GM12878 (cell line): ENCODE results near the gene TRIM67. TPM values are rescaled to one million over a fixed set of nuclear protein-coding genes. Genes with fewer than 3 reads are reported as not detected.

Source experiments
- ATAC-seq: fragments of 200-7000 bp; cut with Tn5 transposase; 3 replicates; pipeline ENCODE4 v1.9.1; 2020; ENCODE audit warnings: mild to moderate bottlenecking, moderate library complexity
- BruUV-seq: library from RNA; stranded (reverse); fragments of 400-500 nt; replicated peaks from 2 replicates; lab custom pipeline; 2021; lab: Mats Ljungman, UMichigan
- CTCF ChIA-PET: fragments of 300-600 bp; sonication (Branson Sonifier 250); formaldehyde crosslinking; extraction: SDS; loops from one replicate; lab custom pipeline; 2021; ENCODE audit warnings: inconsistent platforms; lab: Yijun Ruan, JAX
- POLR2A ChIA-PET: fragments of 350-600 bp; formaldehyde crosslinking; extraction: SDS; loops from one replicate; lab custom pipeline; 2021; ENCODE audit warnings: inconsistent platforms; lab: Charles Lee
- RAD21 ChIA-PET: fragments of 300-600 bp; sonication (Branson Sonifier 250); formaldehyde crosslinking; loops from one replicate; lab custom pipeline; 2023; ENCODE audit warnings: antibody characterized with exemption; ENCODE audit not compliant: unreplicated experiment; lab: Charles Lee
- SMC1A ChIA-PET: fragments of 300-600 bp; sonication (Branson Sonifier 250); formaldehyde crosslinking; loops from one replicate; lab custom pipeline; 2023; ENCODE audit not compliant: unreplicated experiment, uncharacterized antibody; lab: Charles Lee
- DNase-seq: peaks from one replicate; pipeline ENCODE4 v3.0.0-alpha.2; 2011; ENCODE audit warnings: low read depth, low spot score
- FAIRE-seq: peaks from 3 replicates; lab custom pipeline; 2011; peaks lifted over from hg19 to GRCh38; lab: Jason Lieb, UNC
- H2AFZ ChIP-seq: 2 replicates; pipeline ENCODE4 v1.6.0; 2011; ENCODE audit warnings: low read depth, low read length, control low read depth; ENCODE audit not compliant: control insufficient read depth
- H3K27ac ChIP-seq: 2 replicates; pipeline ENCODE4 v1.5.1; 2011; ENCODE audit warnings: control low read depth; ENCODE audit not compliant: control insufficient read depth, insufficient read depth
- H3K27me3 ChIP-seq, 2 experiments: replicated peaks in 1 of 2; 2 replicates each; pipeline versions ENCODE4 v1.6.0 to v1.6.1; 2011; ENCODE audit warnings: low read length in 1 of 2; ENCODE audit not compliant: control insufficient read depth in 2 of 2, insufficient read depth in 2 of 2
- H3K36me3 ChIP-seq, 2 experiments: 2 replicates each; pipeline ENCODE4 v1.5.1; 2011; ENCODE audit warnings: low read length in 1 of 2; ENCODE audit not compliant: control insufficient read depth in 2 of 2, insufficient read depth in 2 of 2
- H3K4me1 ChIP-seq: 2 replicates; pipeline ENCODE4 v1.6.1; 2011; ENCODE audit warnings: mild to moderate bottlenecking, low read length, moderate library complexity, mixed read lengths; ENCODE audit not compliant: control insufficient read depth, insufficient read depth
- H3K4me2 ChIP-seq: 2 replicates; pipeline ENCODE4 v1.6.0; 2011; ENCODE audit warnings: control low read depth; ENCODE audit not compliant: control insufficient read depth, insufficient read depth
- H3K4me3 ChIP-seq: fragments of 200-600 bp; sonication (generic); 2 replicates; pipeline ENCODE4 v1.5.1; 2016
- H3K79me2 ChIP-seq: 2 replicates; pipeline ENCODE4 v1.6.0; 2011; ENCODE audit warnings: low read length; ENCODE audit not compliant: control insufficient read depth, insufficient read depth
- H3K9ac ChIP-seq: 2 replicates; pipeline ENCODE4 v1.8.0; 2011; ENCODE audit warnings: low read length, control low read depth, mixed read lengths; ENCODE audit not compliant: control insufficient read depth, insufficient read depth
- H3K9me3 ChIP-seq: replicated peaks from 3 replicates; pipeline ENCODE4 v1.5.1; 2011; ENCODE audit warnings: mild to moderate bottlenecking, low read length; ENCODE audit not compliant: control insufficient read depth, insufficient read depth
- H4K20me1 ChIP-seq: 2 replicates; pipeline ENCODE4 v1.6.0; 2011; ENCODE audit not compliant: control insufficient read depth, insufficient read depth
- BHLHE40 ChIP-seq, 2 experiments: fragments of 450-650 bp in 1 of 2; IDR thresholded peaks; 2 replicates each; pipeline ENCODE4 v1.6.1; 2011 to 2017; ENCODE audit warnings: low read depth in 2 of 2, borderline replicate concordance in 1 of 2, improper control_type of control experiment in 1 of 2, low read length in 1 of 2, mild to moderate bottlenecking in 1 of 2
- CEBPB ChIP-seq, 2 experiments: fragments of 150-350 bp in 1 of 2; IDR thresholded peaks; 2 replicates each; pipeline ENCODE4 v1.6.1; 2012 to 2014; ENCODE audit warnings: low read depth in 2 of 2, low read length in 2 of 2, borderline replicate concordance in 1 of 2, inconsistent platforms in 1 of 2
- GATAD2B ChIP-seq: fragments of 450-650 bp; conservative IDR thresholded peaks from 2 replicates; pipeline ENCODE4 v1.6.1; 2017; ENCODE audit warnings: low read depth, mild to moderate bottlenecking, moderate library complexity
- HDAC6 ChIP-seq: fragments of 200-600 bp; sonication (generic); IDR thresholded peaks from one replicate; pipeline ENCODE4 v1.8.0; 2017; ENCODE audit warnings: antibody characterized with exemption; ENCODE audit not compliant: unreplicated experiment
- NFIC ChIP-seq: IDR thresholded peaks from 2 replicates; pipeline ENCODE4 v1.6.1; 2012; ENCODE audit warnings: low read depth, mild to moderate bottlenecking, inconsistent platforms, low read length, moderate library complexity
- NFYA ChIP-seq: IDR thresholded peaks from 2 replicates; pipeline ENCODE4 v1.6.1; 2011; ENCODE audit warnings: low read depth, mild to moderate bottlenecking, low read length, improper control_type of control experiment, borderline replicate concordance
- NRF1 ChIP-seq: conservative IDR thresholded peaks from 2 replicates; pipeline ENCODE4 v1.6.1; 2011; ENCODE audit warnings: mild to moderate bottlenecking, low read depth, low read length, improper control_type of control experiment
- SREBF2 ChIP-seq: IDR thresholded peaks from 2 replicates; pipeline ENCODE4 v1.6.1; 2012; ENCODE audit warnings: mild to moderate bottlenecking, low read length
- TARDBP ChIP-seq: IDR thresholded peaks from 2 replicates; pipeline ENCODE4 v1.6.1; 2016; ENCODE audit warnings: borderline replicate concordance
- WRNIP1 ChIP-seq: IDR thresholded peaks from 2 replicates; pipeline ENCODE4 v1.6.1; 2011; ENCODE audit warnings: low read depth, low read length, improper control_type of control experiment, borderline replicate concordance
- YY1 ChIP-seq: IDR thresholded peaks from 2 replicates; pipeline ENCODE4 v1.6.1; 2011; ENCODE audit warnings: low read depth, mild to moderate bottlenecking, low read length
- WGBS: methylation state at CpG from one replicate; pipeline ENCODE4 v1.1.6; 2016; ENCODE audit warnings: low lambda C conversion rate; ENCODE audit not compliant: insufficient replicate concordance, insufficient coverage; ENCODE audit errors: missing lambda C conversion rate; 5-methylcytosine and 5-hydroxymethylcytosine counted together
- in situ Hi-C: fragments of 300-500 bp; cut with MboI; formaldehyde crosslinking; loops from 9 replicates; pipeline ENCODE4 v1.14.3; 2018; ENCODE audit warnings: mixed read lengths
- intact Hi-C: fragments of 100-400 bp; cut with micrococcal nuclease; formaldehyde crosslinking; loops from one replicate; pipeline ENCODE4 v1.14.2; 2022; ENCODE audit not compliant: unreplicated experiment
- polyA plus RNA-seq, 11 experiments: library from polyadenylated mRNA; depleted of rRNA in 4 of 11; unstranded in 6 of 11; stranded (reverse) in 5 of 11; fragments of >200 nt; fragmentation: Nextera tagmentation in 4 of 11; fragmentation: Illumina TruSeq in 1 of 11; extraction: Ambion mirVana in 4 of 11; extraction: Trizol in 1 of 11; gene quantifications; 1 replicate in 1 of 11; 2 replicates in 10 of 11; pipeline versions ENCODE4 v1.2.1 to v1.2.3, GENCODE V29; 2011 to 2016; ENCODE audit warnings: inconsistent platforms in 2 of 11, missing spikeins in 2 of 11, low read depth in 1 of 11
- total RNA-seq, 4 experiments: library from RNA; depleted of rRNA in 3 of 4; stranded (reverse); fragments of >200 nt in 3 of 4; fragmentation: Illumina TruSeq in 1 of 4; extraction: Trizol in 1 of 4; gene quantifications; 2 replicates each; pipeline versions ENCODE4 v1.2.1 to v1.2.3, GENCODE V29; 2013 to 2021
- TF ChIP-seq, protein P1 (sequence below): IDR thresholded peaks from 2 replicates; pipeline ENCODE4 v1.6.1; 2012; ENCODE audit warnings: low read depth, low read length, improper control_type of control experiment
- TF ChIP-seq, protein P2 (sequence below): fragments of 450-650 bp; IDR thresholded peaks from 2 replicates; pipeline ENCODE4 v1.6.1; 2017; ENCODE audit warnings: borderline replicate concordance
- TF ChIP-seq, protein P3 (sequence below): IDR thresholded peaks from 2 replicates; pipeline ENCODE4 v1.6.1; 2011; ENCODE audit warnings: low read depth, mild to moderate bottlenecking, low read length, moderate library complexity, borderline replicate concordance; ENCODE audit errors: extremely low read depth
- TF ChIP-seq, protein P4 (sequence below): fragments of 450-650 bp; IDR thresholded peaks from 2 replicates; pipeline ENCODE4 v1.6.1; 2016; ENCODE audit warnings: mild to moderate bottlenecking

The TRIM67 gene
- total and polyA plus RNA-seq, 10 of the 15 experiments (the other 5 are each of a cell fraction or from before 2014, with no cell fraction given) = under 0.01 to 0.01 TPM; not detected in 8

DNA sequence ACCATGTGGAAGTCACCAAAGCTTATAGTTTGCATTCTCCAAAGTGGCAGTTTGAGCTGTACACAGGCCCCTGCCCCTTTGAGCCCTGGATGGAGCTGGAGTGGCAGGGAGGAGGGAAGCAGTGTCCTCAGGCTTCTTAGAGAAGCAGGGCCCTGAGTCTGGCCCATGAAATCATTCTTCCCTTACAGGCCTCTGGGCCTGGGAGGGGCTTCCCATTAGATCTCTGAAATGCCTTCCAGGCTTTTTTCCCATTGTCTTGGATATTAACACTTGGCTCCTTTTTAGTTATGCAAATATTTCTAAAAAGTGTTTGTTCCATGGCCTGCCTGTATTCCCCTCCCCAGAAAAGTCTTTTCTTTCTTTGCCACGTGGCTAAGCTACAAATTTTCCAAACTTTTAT is 10.0 kb upstream of the TRIM67 start:
- FAIRE-seq (no peak), ATAC-seq (no peak), DNase-seq (no peak)
- Histone ChIP-seq H4K20me1 (no peaks in the 10 kb centered on the region), H3K27me3 (peaks cover 0 to 2% of the 10 kb centered on the region in 2 experiments; a peak in 1 of 4 replicates), H3K9ac (no peak overlapping the region), H3K4me3 (no peak overlapping the region), H3K9me3 (no peaks in the 10 kb centered on the region), H3K4me2 (no peak overlapping the region), H3K4me1 (no peaks in the 10 kb centered on the region), H2AFZ (no peak overlapping the region), H3K36me3 (no peaks in the 10 kb centered on the region), H3K27ac (no peak overlapping the region), H3K79me2 (no peaks in the 10 kb centered on the region)
- ChIA-PET SMC1A (no interaction called here), POLR2A (no interaction called here), CTCF (interaction anchor here (0.8 kb wide), 1 partner anchor 15 kb away, joined by 3 read pairs; no protein-coding TSS in a partner anchor), RAD21 (no interaction called here)
- 0% methylated on average over 1 of the region's 1 CpG for WGBS
- BruUV-seq = no TSS peak
- in situ Hi-C loops (no loop called here), intact Hi-C loops (no loop called here)
- TF ChIP-seq, protein P1, sequence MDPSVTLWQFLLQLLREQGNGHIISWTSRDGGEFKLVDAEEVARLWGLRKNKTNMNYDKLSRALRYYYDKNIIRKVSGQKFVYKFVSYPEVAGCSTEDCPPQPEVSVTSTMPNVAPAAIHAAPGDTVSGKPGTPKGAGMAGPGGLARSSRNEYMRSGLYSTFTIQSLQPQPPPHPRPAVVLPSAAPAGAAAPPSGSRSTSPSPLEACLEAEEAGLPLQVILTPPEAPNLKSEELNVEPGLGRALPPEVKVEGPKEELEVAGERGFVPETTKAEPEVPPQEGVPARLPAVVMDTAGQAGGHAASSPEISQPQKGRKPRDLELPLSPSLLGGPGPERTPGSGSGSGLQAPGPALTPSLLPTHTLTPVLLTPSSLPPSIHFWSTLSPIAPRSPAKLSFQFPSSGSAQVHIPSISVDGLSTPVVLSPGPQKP = no peak
- no peak for TF ChIP-seq CEBPB (IDR thresholded peaks at IDR 0.05; ENCODE audit: borderline replicate concordance in 1 of 2, low read depth in 2 of 2, low read length in 2 of 2)
- TF ChIP-seq BHLHE40 (IDR thresholded peaks at IDR 0.05; ENCODE audit: borderline replicate concordance in 1 of 2, low read depth in 2 of 2, low read length in 1 of 2) = no peak
- TF ChIP-seq YY1 = no peak
- TF ChIP-seq SREBF2 = no peak
- TF ChIP-seq, protein P2, sequence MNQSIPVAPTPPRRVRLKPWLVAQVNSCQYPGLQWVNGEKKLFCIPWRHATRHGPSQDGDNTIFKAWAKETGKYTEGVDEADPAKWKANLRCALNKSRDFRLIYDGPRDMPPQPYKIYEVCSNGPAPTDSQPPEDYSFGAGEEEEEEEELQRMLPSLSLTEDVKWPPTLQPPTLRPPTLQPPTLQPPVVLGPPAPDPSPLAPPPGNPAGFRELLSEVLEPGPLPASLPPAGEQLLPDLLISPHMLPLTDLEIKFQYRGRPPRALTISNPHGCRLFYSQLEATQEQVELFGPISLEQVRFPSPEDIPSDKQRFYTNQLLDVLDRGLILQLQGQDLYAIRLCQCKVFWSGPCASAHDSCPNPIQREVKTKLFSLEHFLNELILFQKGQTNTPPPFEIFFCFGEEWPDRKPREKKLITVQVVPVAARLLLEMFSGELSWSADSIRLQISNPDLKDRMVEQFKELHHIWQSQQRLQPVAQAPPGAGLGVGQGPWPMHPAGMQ = no peak
- TF ChIP-seq NFYA = no peak
- TF ChIP-seq WRNIP1 = no peak
- no peak for TF ChIP-seq NRF1
- TF ChIP-seq TARDBP = no peak
- TF ChIP-seq, protein P3, sequence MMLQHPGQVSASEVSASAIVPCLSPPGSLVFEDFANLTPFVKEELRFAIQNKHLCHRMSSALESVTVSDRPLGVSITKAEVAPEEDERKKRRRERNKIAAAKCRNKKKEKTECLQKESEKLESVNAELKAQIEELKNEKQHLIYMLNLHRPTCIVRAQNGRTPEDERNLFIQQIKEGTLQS = no peak
- no peak for TF ChIP-seq GATAD2B
- TF ChIP-seq HDAC6 = no peak
- TF ChIP-seq, protein P4, sequence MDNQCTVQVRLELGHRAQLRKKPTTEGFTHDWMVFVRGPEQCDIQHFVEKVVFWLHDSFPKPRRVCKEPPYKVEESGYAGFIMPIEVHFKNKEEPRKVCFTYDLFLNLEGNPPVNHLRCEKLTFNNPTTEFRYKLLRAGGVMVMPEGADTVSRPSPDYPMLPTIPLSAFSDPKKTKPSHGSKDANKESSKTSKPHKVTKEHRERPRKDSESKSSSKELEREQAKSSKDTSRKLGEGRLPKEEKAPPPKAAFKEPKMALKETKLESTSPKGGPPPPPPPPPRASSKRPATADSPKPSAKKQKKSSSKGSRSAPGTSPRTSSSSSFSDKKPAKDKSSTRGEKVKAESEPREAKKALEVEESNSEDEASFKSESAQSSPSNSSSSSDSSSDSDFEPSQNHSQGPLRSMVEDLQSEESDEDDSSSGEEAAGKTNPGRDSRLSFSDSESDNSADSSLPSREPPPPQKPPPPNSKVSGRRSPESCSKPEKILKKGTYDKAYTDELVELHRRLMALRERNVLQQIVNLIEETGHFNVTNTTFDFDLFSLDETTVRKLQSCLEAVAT = no peak
- TF ChIP-seq NFIC = no peak
